SK-N-SH (cell line): ENCODE measurements around the gene APLP2. TPM values are rescaled to one million over a fixed set of nuclear protein-coding genes. Genes with fewer than 3 reads are reported as not detected.
A peak's percentile ranks its signal among the peaks of the same experiment; 100 is the strongest.

Experiments used
- CTCF ChIA-PET: fragments of 300-600, 350-600 bp; formaldehyde crosslinking; extraction: SDS; loops from one replicate; lab custom pipeline; 2021; lab: Yijun Ruan, JAX
- POLR2A ChIA-PET: fragments of 350-600 bp; sonication (Branson Sonifier 250); formaldehyde crosslinking; extraction: SDS; loops from one replicate; lab custom pipeline; 2020; ENCODE audit warnings: antibody characterized with exemption, inconsistent platforms; lab: Yijun Ruan, JAX
- DNase-seq: peaks from one replicate; pipeline ENCODE4 v3.0.0; 2012
- H2AFZ ChIP-seq: fragments of 200-600 bp; sonication (generic); 2 replicates; pipeline ENCODE4 v1.8.1; 2016; ENCODE audit warnings: antibody characterized with exemption, mild to moderate bottlenecking, low read depth
- H3F3A ChIP-seq: fragments of 200-600 bp; sonication (generic); replicated peaks from 2 replicates; pipeline ENCODE3; 2016; ENCODE audit warnings: antibody characterized with exemption, mild to moderate bottlenecking; ENCODE audit not compliant: insufficient read depth
- H3K27ac ChIP-seq, 2 experiments: fragments of 200-500 bp in 1 of 2; fragments of 200-600 bp in 1 of 2; sonication (Bioruptor generic) in 1 of 2; sonication (generic), shearing (Covaris generic) in 1 of 2; 2 replicates each; pipeline versions ENCODE4 v1.5.1 to v1.6.1; 2014 to 2016; ENCODE audit warnings: low read depth in 2 of 2, inconsistent platforms in 1 of 2, low read length in 1 of 2, mild to moderate bottlenecking in 1 of 2, mixed read lengths in 1 of 2
- H3K27me3 ChIP-seq: fragments of 200-600 bp; sonication (generic), shearing (Covaris generic); 2 replicates; pipeline ENCODE4 v1.6.1; 2016; ENCODE audit warnings: mixed run types; ENCODE audit not compliant: insufficient read depth
- H3K36me3 ChIP-seq, 2 experiments: fragments of 200-500 bp in 1 of 2; fragments of 200-600 bp in 1 of 2; sonication (Bioruptor generic) in 1 of 2; sonication (generic) in 1 of 2; replicated peaks in 1 of 2; 2 replicates each; pipeline versions ENCODE3 to v1.5.1; 2014 to 2016; ENCODE audit warnings: low read length in 1 of 2, mild to moderate bottlenecking in 1 of 2; ENCODE audit not compliant: insufficient read depth in 2 of 2, control insufficient read depth in 1 of 2
- H3K4me1 ChIP-seq, 2 experiments: fragments of 200-500 bp in 1 of 2; fragments of 200-600 bp in 1 of 2; sonication (Bioruptor generic) in 1 of 2; sonication (generic), shearing (Covaris generic) in 1 of 2; 2 replicates each; pipeline versions ENCODE4 v1.5.1 to v1.6.1; 2014 to 2016; ENCODE audit warnings: low read depth in 1 of 2, low read length in 1 of 2, mixed run types in 1 of 2; ENCODE audit not compliant: insufficient read depth in 2 of 2, control insufficient read depth in 1 of 2
- H3K4me2 ChIP-seq: fragments of 200-600 bp; sonication (generic), shearing (Covaris generic); 2 replicates; pipeline ENCODE4 v1.6.1; 2017; ENCODE audit warnings: mixed run types
- H3K4me3 ChIP-seq, 2 experiments: fragments of 200-500 bp in 1 of 2; fragments of 200-600 bp in 1 of 2; sonication (Bioruptor generic) in 1 of 2; sonication (generic), shearing (Covaris generic) in 1 of 2; 2 replicates each; pipeline versions ENCODE4 v1.5.1 to v1.8.1; 2014 to 2016; ENCODE audit warnings: low read depth in 2 of 2, inconsistent platforms in 1 of 2, low read length in 1 of 2, mild to moderate bottlenecking in 1 of 2, mixed read lengths in 1 of 2, moderate library complexity in 1 of 2
- H3K79me2 ChIP-seq: fragments of 200-600 bp; sonication (generic); 2 replicates; pipeline ENCODE4 v1.8.1; 2017; ENCODE audit warnings: mild to moderate bottlenecking; ENCODE audit not compliant: insufficient read depth
- H3K9ac ChIP-seq: fragments of 200-600 bp; sonication (generic); 2 replicates; pipeline ENCODE4 v1.6.1; 2017; ENCODE audit warnings: mixed run types
- H3K9me2 ChIP-seq: fragments of 200-600 bp; sonication (generic); 2 replicates; pipeline ENCODE4 v1.6.1; 2017; ENCODE audit warnings: mixed run types
- H3K9me3 ChIP-seq: fragments of 200-600 bp; sonication (generic); 2 replicates; pipeline ENCODE4 v1.6.1; 2017; ENCODE audit warnings: mixed run types, mild to moderate bottlenecking, moderate library complexity
- H4K20me1 ChIP-seq: fragments of 200-600 bp; sonication (generic); 2 replicates; pipeline ENCODE4 v1.6.1; 2017; ENCODE audit warnings: mild to moderate bottlenecking, mixed run types; ENCODE audit not compliant: insufficient read depth
- CHD2 ChIP-seq: fragments of 150-350 bp; IDR thresholded peaks from 2 replicates; pipeline ENCODE4 v1.6.1; 2018; ENCODE audit warnings: low read length; ENCODE audit not compliant: partially characterized antibody
- CTCF ChIP-seq: fragments of 200-600 bp; sonication (generic); IDR thresholded peaks from 2 replicates; pipeline ENCODE4 v1.6.1; 2017; ENCODE audit warnings: antibody characterized with exemption, mild to moderate bottlenecking, moderate library complexity
- ELF1 ChIP-seq: IDR thresholded peaks from 2 replicates; pipeline ENCODE4 v1.4.0; 2012
- EP300 ChIP-seq, 2 experiments: IDR thresholded peaks; 2 replicates each; pipeline versions ENCODE4 v1.4.0 to v1.6.1; 2012; ENCODE audit warnings: borderline replicate concordance in 1 of 2, low read depth in 1 of 2, low read length in 1 of 2
- EZH2phosphoT487 ChIP-seq: fragments of 200-600 bp; sonication (generic); IDR thresholded peaks from 2 replicates; pipeline ENCODE4 v1.6.1; 2017; ENCODE audit warnings: low read depth, mixed run types, mild to moderate bottlenecking, antibody characterized with exemption, moderate library complexity, borderline replicate concordance
- FOSL2 ChIP-seq: IDR thresholded peaks from 2 replicates; pipeline ENCODE4 v1.4.0; 2012; ENCODE audit warnings: low read depth, mild to moderate bottlenecking, moderate library complexity, borderline replicate concordance
- FOXJ3 ChIP-seq: sonication (generic); formaldehyde crosslinking; IDR thresholded peaks from 2 replicates; pipeline ENCODE4 v1.5.1; 2020; ENCODE audit warnings: mild to moderate bottlenecking, missing genetic modification reagents
- GABPA ChIP-seq: IDR thresholded peaks from 2 replicates; pipeline ENCODE4 v1.4.0; 2012; ENCODE audit warnings: low read depth, mild to moderate bottlenecking
- IRF3 ChIP-seq: fragments of 150-350 bp; IDR thresholded peaks from 2 replicates; pipeline ENCODE4 v1.6.1; 2016; ENCODE audit warnings: mild to moderate bottlenecking, low read depth, low read length
- JUND ChIP-seq: IDR thresholded peaks from 2 replicates; pipeline ENCODE4 v1.4.0; 2012
- MAX ChIP-seq: IDR thresholded peaks from 2 replicates; pipeline ENCODE4 v1.4.0; 2012; ENCODE audit warnings: low read depth
- MXI1 ChIP-seq: IDR thresholded peaks from 2 replicates; pipeline ENCODE4 v1.6.1; 2012; ENCODE audit warnings: mild to moderate bottlenecking, low read depth, low read length, improper control_type of control experiment
- NFIC ChIP-seq: IDR thresholded peaks from 2 replicates; pipeline ENCODE4 v1.4.0; 2012; ENCODE audit warnings: borderline replicate concordance
- NRF1 ChIP-seq: IDR thresholded peaks from 2 replicates; pipeline ENCODE4 v1.6.1; 2012; ENCODE audit warnings: low read depth, mild to moderate bottlenecking, low read length
- PBX3 ChIP-seq: IDR thresholded peaks from 2 replicates; pipeline ENCODE4; 2012
- RAD21 ChIP-seq: IDR thresholded peaks from 2 replicates; pipeline ENCODE4 v1.6.1; 2012; ENCODE audit warnings: mild to moderate bottlenecking, low read length
- REST ChIP-seq: IDR thresholded peaks from 2 replicates; pipeline ENCODE4 v1.6.1; 2012; ENCODE audit warnings: mild to moderate bottlenecking, low read depth, low read length, moderate library complexity
- RFX5 ChIP-seq: IDR thresholded peaks from 2 replicates; pipeline ENCODE4 v1.6.1; 2012; ENCODE audit warnings: mild to moderate bottlenecking, improper control_type of control experiment, low read length
- RXRA ChIP-seq: IDR thresholded peaks from 2 replicates; pipeline ENCODE4 v1.4.0; 2012; ENCODE audit warnings: low read depth, mild to moderate bottlenecking, borderline replicate concordance
- TCF12 ChIP-seq: IDR thresholded peaks from 2 replicates; pipeline ENCODE4 v1.4.0; 2012
- TEAD4 ChIP-seq: IDR thresholded peaks from 2 replicates; pipeline ENCODE4 v1.4.0; 2012; ENCODE audit warnings: mild to moderate bottlenecking, borderline replicate concordance; ENCODE audit not compliant: insufficient read depth
- USF1 ChIP-seq: IDR thresholded peaks from 2 replicates; pipeline ENCODE4 v1.4.0; 2012; ENCODE audit warnings: low read depth, borderline replicate concordance
- YY1 ChIP-seq: IDR thresholded peaks from 2 replicates; pipeline ENCODE4 v1.4.0; 2012; ENCODE audit warnings: low read depth, mild to moderate bottlenecking
- WGBS: methylation state at CpG from one replicate; pipeline ENCODE4 v1.1.6; 2017; ENCODE audit warnings: low lambda C conversion rate; 5-methylcytosine and 5-hydroxymethylcytosine counted together
- polyA plus RNA-seq, 3 experiments: library from polyadenylated mRNA; depleted of rRNA; stranded (reverse); fragments of >200 nt; gene quantifications; 2 replicates each; pipeline ENCODE4 v1.2.3, GENCODE V29; 2012

The APLP2 gene
- polyA plus RNA-seq, 1 of the 3 experiments (the other 2 are of a cell fraction) = 424 TPM

GRCh38 chr11:130166457-130166784, 96.7 kb downstream of the APLP2 start:
- Histone ChIP-seq H2AFZ (no peak overlapping the region), H3K27ac (no peak overlapping the region), H3K79me2 (no peaks in the 10 kb centered on the region), H3K9me2 (no peaks in the 10 kb centered on the region), H3K4me1 (peaks cover 3 to 6% of the 10 kb centered on the region in 2 experiments; a peak in 1 of 4 replicates), H4K20me1 (no peaks in the 10 kb centered on the region), H3K27me3 (peaks cover 7% of the 10 kb centered on the region; the same call in 1 of the 2 replicates), H3F3A (no peaks in the 10 kb centered on the region), H3K4me3 (no peak overlapping the region), H3K36me3 (no peaks in the 10 kb centered on the region), H3K9ac (no peak overlapping the region), H3K4me2 (peak overlapping the region; percentile 16; the same call in 1 of the 2 replicates), H3K9me3 (no peaks in the 10 kb centered on the region)
- 6% methylated on average over 4 of the region's 4 CpGs for WGBS
- POLR2A ChIA-PET = no interaction called here
- CTCF ChIA-PET = interaction anchor here (0.8 to 1.0 kb wide), 2 partner anchors 18 to 34 kb away, joined by 3 read pairs; no protein-coding TSS in a partner anchor
- peak; percentile 46 for DNase-seq
- TF ChIP-seq JUND (peak; percentile 77), IRF3 (no peak), CTCF (no peak), EP300 (IDR thresholded peaks at IDR 0.05; ENCODE audit: borderline replicate concordance in 1 of 2, low read depth in 1 of 2, low read length in 1 of 2) (peak in 1 of 2 experiments; percentile 35; a peak in 1 of 4 replicates), MAX (peak; percentile 71), NRF1 (no peak), EZH2phosphoT487 (no peak), PBX3 (peak; percentile 62), TEAD4 (no peak), MXI1 (no peak), NFIC (peak; percentile 40; the same call in 1 of the 2 replicates), USF1 (0 out of 2 replicates have a peak, but pooled peaks have one; percentile 7), YY1 (no peak), CHD2 (no peak), TCF12 (peak; percentile 93), REST (no peak), RAD21 (no peak), RXRA (no peak), RFX5 (no peak), FOSL2 (peak; percentile 94), FOXJ3 (CRISPR knock-in tag) (no peak), ELF1 (no peak), GABPA (no peak)
